K562 (cell line): Measurements from ENCODE around the gene ING1. TPM values are rescaled to one million over a fixed set of nuclear protein-coding genes. Genes with fewer than 3 reads are reported as not detected.

Source experiments
- ATAC-seq: fragments of 200-7000 bp; cut with Tn5 transposase; 3 replicates; pipeline ENCODE4 v1.9.1; 2020; ENCODE audit warnings: moderate library complexity
- BruUV-seq: library from RNA; stranded (reverse); fragments of 400-500 nt; replicated peaks from 2 replicates; lab custom pipeline; 2021; lab: Mats Ljungman, UMichigan
- CTCF ChIA-PET: fragments of 300-600 bp; formaldehyde crosslinking; extraction: SDS; loops from one replicate; lab custom pipeline; 2021; ENCODE audit warnings: low intra/inter-chr PET ratio; lab: Yijun Ruan, JAX
- POLR2A ChIA-PET: fragments of 300-600, 350-650 bp; sonication (Branson Sonifier 250); formaldehyde crosslinking; extraction: SDS; loops from one replicate; lab custom pipeline; 2021; ENCODE audit warnings: antibody characterized with exemption, inconsistent platforms; lab: Yijun Ruan, JAX
- DNase-seq, 4 experiments: peaks; one replicate each; pipeline versions ENCODE4 v3.0.0 to v3.0.0-alpha.2; 2011 to 2018; ENCODE audit warnings: low spot score in 3 of 4, mixed read lengths in 3 of 4; ENCODE audit errors: extremely low read depth in 1 of 4
- FAIRE-seq: peaks from 2 replicates; lab custom pipeline; 2011; peaks lifted over from hg19 to GRCh38; lab: Jason Lieb, UNC
- H2AFZ ChIP-seq: 2 replicates; pipeline ENCODE4 v1.6.0; 2011; ENCODE audit warnings: low read depth, low read length, control low read depth, inconsistent platforms
- H3K27ac ChIP-seq: fragments of 200-600 bp; 3 replicates; pipeline ENCODE4 v1.8.0; 2011; ENCODE audit warnings: low read depth, mild to moderate bottlenecking, control low read depth, inconsistent platforms, low read length, moderate library complexity, mixed read lengths; ENCODE audit errors: extremely low read depth
- H3K27me3 ChIP-seq, 2 experiments: fragments of 300-600 bp in 1 of 2; 2 replicates in 1 of 2; 3 replicates in 1 of 2; pipeline versions ENCODE4 v1.6.0 to v1.8.0; 2011; ENCODE audit warnings: inconsistent platforms in 2 of 2, low read length in 2 of 2, mild to moderate bottlenecking in 1 of 2, mixed read lengths in 1 of 2, moderate library complexity in 1 of 2; ENCODE audit not compliant: control insufficient read depth in 2 of 2, insufficient read depth in 2 of 2
- H3K36me3 ChIP-seq: fragments of 300-600 bp; 3 replicates; pipeline ENCODE4 v1.8.0; 2011; ENCODE audit warnings: mild to moderate bottlenecking, low read length, inconsistent platforms; ENCODE audit not compliant: control insufficient read depth, insufficient read depth
- H3K4me1 ChIP-seq, 2 experiments: fragments of 200-600 bp in 1 of 2; replicated peaks in 1 of 2; 2 replicates in 1 of 2; 3 replicates in 1 of 2; pipeline versions ENCODE4 v1.5.1 to v1.8.0; 2011; ENCODE audit warnings: inconsistent platforms in 2 of 2, low read length in 2 of 2, mild to moderate bottlenecking in 1 of 2, mixed read lengths in 1 of 2, moderate library complexity in 1 of 2; ENCODE audit not compliant: control insufficient read depth in 2 of 2, insufficient read depth in 2 of 2
- H3K4me2 ChIP-seq: 2 replicates; pipeline ENCODE4 v1.6.1; 2011; ENCODE audit warnings: low read length, control low read depth, inconsistent platforms, mixed read lengths; ENCODE audit not compliant: insufficient read depth
- H3K4me3 ChIP-seq: fragments of 200-600 bp; sonication (generic), shearing (Covaris generic); 2 replicates; pipeline ENCODE4 v1.5.1; 2016; ENCODE audit warnings: control low read depth, inconsistent platforms
- H3K79me2 ChIP-seq: fragments of 200-600 bp; 3 replicates; pipeline ENCODE4 v1.8.0; 2011; ENCODE audit warnings: low read length, inconsistent platforms; ENCODE audit not compliant: control insufficient read depth, insufficient read depth
- H3K9ac ChIP-seq, 2 experiments: 2 replicates each; pipeline versions ENCODE4 v1.6.0 to v1.6.1; 2011; ENCODE audit warnings: low read depth in 2 of 2, low read length in 2 of 2, control low read depth in 1 of 2, inconsistent platforms in 1 of 2, mild to moderate bottlenecking in 1 of 2, mixed read lengths in 1 of 2; ENCODE audit not compliant: insufficient read depth in 1 of 2
- H3K9me1 ChIP-seq: one replicate; pipeline ENCODE4 v1.6.0; 2011; ENCODE audit warnings: inconsistent platforms, mild to moderate bottlenecking, low read length, moderate library complexity; ENCODE audit not compliant: control insufficient read depth, insufficient read depth
- H3K9me3 ChIP-seq: replicated peaks from 2 replicates; pipeline ENCODE4 v1.5.1; 2011; ENCODE audit warnings: low read depth, low read length, inconsistent platforms; ENCODE audit not compliant: control insufficient read depth, insufficient read depth
- H4K20me1 ChIP-seq: replicated peaks from 2 replicates; pipeline ENCODE4 v1.6.1; 2011; ENCODE audit warnings: low read length, inconsistent platforms, mixed read lengths; ENCODE audit not compliant: control insufficient read depth, insufficient read depth
- ATF1 ChIP-seq, 2 experiments: fragments of 450-650 bp in 1 of 2; IDR thresholded peaks; 2 replicates each; pipeline ENCODE4 v1.6.1; 2016; ENCODE audit warnings: missing compliant biosample characterization in 1 of 2, missing genetic modification characterization in 1 of 2
- CEBPG ChIP-seq, 3 experiments: fragments of 200-800 bp in 1 of 3; sonication (Bioruptor generic) in 1 of 3; sonication (generic) in 1 of 3; formaldehyde crosslinking in 1 of 3; IDR thresholded peaks in 2 of 3; conservative IDR thresholded peaks in 1 of 3; 2 replicates each; pipeline versions ENCODE4 v1.6.1 to v1.8.0; 2016 to 2022; ENCODE audit warnings: missing compliant biosample characterization in 2 of 3, missing genetic modification characterization in 2 of 3, mild to moderate bottlenecking in 1 of 3, missing genetic modification reagents in 1 of 3
- ETV1 ChIP-seq: fragments of 450-650 bp; conservative IDR thresholded peaks from 2 replicates; pipeline ENCODE4 v1.6.1; 2016; ENCODE audit warnings: missing genetic modification characterization, control low read depth, low read depth, missing compliant biosample characterization
- GATAD2A ChIP-seq: fragments of 450-650 bp; IDR thresholded peaks from 2 replicates; pipeline ENCODE4 v1.6.1; 2017
- GATAD2B ChIP-seq: fragments of 450-650 bp; IDR thresholded peaks from 2 replicates; pipeline ENCODE4 v1.6.1; 2017; ENCODE audit warnings: mild to moderate bottlenecking, borderline replicate concordance
- HDAC1 ChIP-seq, 2 experiments: fragments of 450-650 bp; IDR thresholded peaks; 2 replicates each; pipeline ENCODE4 v1.6.1; 2016 to 2017; ENCODE audit warnings: inconsistent platforms in 1 of 2, mild to moderate bottlenecking in 1 of 2, moderate library complexity in 1 of 2
- KLF6 ChIP-seq: fragments of 250-450 bp; sonication (Bioruptor Pico); IDR thresholded peaks from 2 replicates; pipeline ENCODE4 v1.4.0; 2020; ENCODE audit warnings: mild to moderate bottlenecking, moderate library complexity, borderline replicate concordance
- MAFK ChIP-seq: IDR thresholded peaks from 2 replicates; pipeline ENCODE4 v1.6.1; 2011; ENCODE audit warnings: low read length, improper control_type of control experiment
- MEF2A ChIP-seq: IDR thresholded peaks from 2 replicates; pipeline ENCODE4 v1.6.1; 2011; ENCODE audit warnings: low read depth, mild to moderate bottlenecking, low read length, moderate library complexity; ENCODE audit not compliant: control insufficient read depth
- NEUROD1 ChIP-seq: fragments of 150-350 bp; IDR thresholded peaks from 2 replicates; pipeline ENCODE4 v1.6.1; 2014; ENCODE audit warnings: borderline replicate concordance, low read length, low read depth; ENCODE audit not compliant: partially characterized antibody
- NONO ChIP-seq, 2 experiments: fragments of 200-400 bp in 1 of 2; fragments of 450-650 bp in 1 of 2; formaldehyde crosslinking in 1 of 2; IDR thresholded peaks; 2 replicates each; pipeline ENCODE4 v1.6.1; 2017; ENCODE audit warnings: low read depth in 2 of 2, mild to moderate bottlenecking in 2 of 2, moderate library complexity in 2 of 2, low read length in 1 of 2
- RB1 ChIP-seq: fragments of 450-650 bp; IDR thresholded peaks from 2 replicates; pipeline ENCODE4 v1.6.1; 2017; ENCODE audit warnings: low read depth, mild to moderate bottlenecking
- RHOXF2B ChIP-seq: fragments of 250-450 bp; sonication (Bioruptor Pico); conservative IDR thresholded peaks from 2 replicates; pipeline ENCODE4 v1.5.1; 2021
- SUPT5H ChIP-seq: fragments of 450-650 bp; IDR thresholded peaks from 2 replicates; pipeline ENCODE4 v1.6.1; 2016
- TAF1 ChIP-seq: IDR thresholded peaks from 2 replicates; pipeline ENCODE4 v1.6.1; 2011; ENCODE audit warnings: mild to moderate bottlenecking, low read length, moderate library complexity; ENCODE audit not compliant: insufficient read depth, control insufficient read depth, severe bottlenecking; ENCODE audit errors: extremely low read depth
- TAL1 ChIP-seq: fragments of 450-650 bp; IDR thresholded peaks from 2 replicates; pipeline ENCODE4 v1.6.1; 2016; ENCODE audit warnings: mild to moderate bottlenecking
- ZBTB7A ChIP-seq: IDR thresholded peaks from 2 replicates; pipeline ENCODE4 v1.6.1; 2011; ENCODE audit warnings: low read depth, mild to moderate bottlenecking, low read length, moderate library complexity, borderline replicate concordance; ENCODE audit not compliant: control insufficient read depth
- ZNF175 ChIP-seq: fragments of 200-800 bp; sonication (Bioruptor generic); IDR thresholded peaks from 2 replicates; pipeline ENCODE4 v1.6.1; 2016; ENCODE audit warnings: low read depth, mild to moderate bottlenecking, missing genetic modification characterization, missing compliant biosample characterization
- ZNF57 ChIP-seq: fragments of 450-650 bp; formaldehyde crosslinking; IDR thresholded peaks from 2 replicates; pipeline ENCODE4 v1.4.0; 2020; ENCODE audit warnings: mild to moderate bottlenecking, moderate library complexity
- WGBS: fragments of 100-300 bp; shearing (Covaris generic); methylation state at CpG from one replicate; pipeline ENCODE4 v1.1.6; 2016; ENCODE audit warnings: low coverage, mixed read lengths; ENCODE audit not compliant: insufficient coverage; ENCODE audit errors: missing lambda C conversion rate; 5-methylcytosine and 5-hydroxymethylcytosine counted together
- in situ Hi-C: fragments of 300-500 bp; cut with MboI; formaldehyde crosslinking; loops from 4 replicates; pipeline ENCODE4 v1.15.0; 2018; ENCODE audit warnings: inconsistent platforms, mixed read lengths
- intact Hi-C: fragments of 100-400 bp; cut with micrococcal nuclease; formaldehyde crosslinking; loops from 2 replicates; pipeline ENCODE4 v1.14.2; 2022
- polyA plus RNA-seq, 8 experiments: library from polyadenylated mRNA; depleted of rRNA in 4 of 8; stranded (reverse) in 5 of 8; unstranded in 3 of 8; fragments of >200 nt; fragmentation: Nextera tagmentation in 2 of 8; fragmentation: Illumina TruSeq in 1 of 8; extraction: Ambion mirVana in 2 of 8; extraction: Trizol in 1 of 8; gene quantifications; 2 replicates each; pipeline versions ENCODE4 v1.2.1 to v1.2.3, GENCODE V29; 2011 to 2014; ENCODE audit warnings: inconsistent platforms in 1 of 8, missing spikeins in 1 of 8
- total RNA-seq, 7 experiments: library from RNA; depleted of rRNA in 6 of 7; stranded (reverse); fragments of >200 nt in 6 of 7; fragmentation: Illumina TruSeq in 2 of 7; extraction: Trizol in 2 of 7; gene quantifications; 2 replicates each; pipeline versions ENCODE4 v1.2.1 to v1.2.3, GENCODE V29; 2011 to 2021; ENCODE audit warnings: low replicate concordance in 1 of 7
- TF ChIP-seq, protein P1 (sequence below): fragments of 450-650 bp; IDR thresholded peaks from one replicate; pipeline ENCODE4 v1.6.1; 2018; ENCODE audit warnings: mild to moderate bottlenecking, moderate library complexity; ENCODE audit not compliant: partially characterized antibody

The ING1 gene
- total and polyA plus RNA-seq, 9 of the 15 experiments (the other 6 are each of a cell fraction or from before 2014, with no cell fraction given) = 1.0 to 20.1 (median 8.2) TPM

DNA sequence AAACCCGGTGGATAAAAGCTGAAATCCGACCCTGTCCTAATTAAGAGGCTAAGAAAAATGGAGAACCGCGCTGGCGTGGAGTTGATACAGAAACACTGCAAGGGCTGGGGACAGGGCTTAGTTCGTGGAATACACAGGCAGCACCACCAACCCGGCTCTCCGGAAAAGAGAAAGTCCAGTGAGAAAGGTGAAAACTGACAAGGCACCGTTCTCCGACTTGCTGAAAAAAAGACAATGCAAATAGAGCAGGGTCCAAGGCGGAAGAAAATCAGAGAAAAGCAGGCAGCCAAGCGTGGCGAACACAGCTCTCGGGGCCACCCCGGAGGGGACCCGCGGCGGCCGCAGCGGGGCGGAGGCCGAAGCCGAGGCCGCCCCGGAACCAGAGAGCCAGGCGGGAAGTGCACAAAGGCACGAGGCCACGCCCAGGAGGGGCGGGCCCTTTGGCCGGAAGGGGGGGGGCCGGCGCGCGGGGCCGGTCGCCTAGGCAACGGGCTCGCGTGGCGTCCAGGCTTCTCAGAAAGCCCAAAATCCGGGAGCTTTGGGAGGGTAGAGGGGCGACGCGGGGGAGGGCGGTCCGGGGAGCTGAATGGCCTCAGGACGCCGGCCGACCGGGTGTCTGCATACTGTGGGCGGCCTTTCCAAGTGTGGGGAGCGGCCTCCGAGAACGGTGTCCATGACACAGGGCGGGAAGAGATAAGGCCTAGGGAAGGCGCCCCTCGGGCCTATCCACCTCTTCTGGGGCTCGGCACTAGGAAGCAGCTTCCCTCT lies 1.2 kb upstream of the ING1 start:
- H3K9me3 ChIP-seq = no peaks in the 10 kb centered on the region
- CTCF ChIA-PET = no interaction called here
- no TSS peak for BruUV-seq
- H3K79me2 ChIP-seq = peaks cover 42% of the 10 kb centered on the region
- ATAC-seq (peak; percentile 63), DNase-seq (peak; percentile 76 to 90 (median 84)), FAIRE-seq (peak; percentile 62)
- in situ Hi-C loops = no loop called here
- H3K4me2 ChIP-seq = peak overlapping the region; percentile 87
- H3K27me3 ChIP-seq = no peaks in the 10 kb centered on the region
- H3K27ac ChIP-seq = peak overlapping the region; percentile 94
- intact Hi-C loops = loop anchor here (2.0 to 10.0 kb wide), 4 partner anchors 103 to 257 kb away; partner anchors contain the start of gene ANKRD10
- peaks cover 6% of the 10 kb centered on the region; the same call in 1 of the 2 replicates for H4K20me1 ChIP-seq
- H3K36me3 ChIP-seq = no peaks in the 10 kb centered on the region
- H3K9ac ChIP-seq = peak overlapping the region; percentile 92 to 97
- H3K9me1 ChIP-seq = no peaks in the 10 kb centered on the region
- H2AFZ ChIP-seq = peak overlapping the region; percentile 89
- POLR2A ChIA-PET = interaction anchor here (0.6 to 1.2 kb wide), 7 partner anchors 8 to 692 kb away, joined by 3 to 5 read pairs (median 3); no protein-coding TSS in a partner anchor
- peak overlapping the region; percentile 86 for H3K4me3 ChIP-seq
- peaks cover 0 to 18% of the 10 kb centered on the region in 2 experiments; a peak in 2 of 5 replicates for H3K4me1 ChIP-seq
- WGBS = 0% methylated on average over 22 of the region's 58 CpGs
- TF ChIP-seq ZNF57 (no peak), RB1 (0 out of 2 replicates have a peak, but pooled peaks have one; percentile 40), GATAD2A (no peak), ATF1 (CRISPR knock-in tag; IDR thresholded peaks at IDR 0.05) (no peak), ATF1 (tag; IDR thresholded peaks at IDR 0.05) (no peak), RHOXF2B (CRISPR knock-in tag) (no peak), NEUROD1 (peak; percentile 6), TAL1 (no peak), TAF1 (peak; percentile 86), ZBTB7A (peak; percentile 46; the same call in 1 of the 2 replicates), KLF6 (no peak), MAFK (no peak), ETV1 (tag) (peak; percentile 34; the same call in 1 of the 2 replicates), SUPT5H (peak; percentile 87), CEBPG (CRISPR knock-in tag; IDR thresholded peaks at IDR 0.05) (no peak), CEBPG (tag; conservative IDR thresholded peaks at IDR 0.05 in 1 of 2, IDR thresholded peaks at IDR 0.05 in 1 of 2) (no peak), MEF2A (no peak), NONO (IDR thresholded peaks at IDR 0.05; ENCODE audit: low read depth in 2 of 2, low read length in 1 of 2) (peak in 1 of 2 experiments; percentile 29; a peak in 1 of 4 replicates), ZNF175 (CRISPR knock-in tag) (no peak), GATAD2B (0 out of 2 replicates have a peak, but pooled peaks have one; percentile 35), HDAC1 (IDR thresholded peaks at IDR 0.05) (peak in 1 of 2 experiments; percentile 82; a peak in 2 of 4 replicates)
- TF ChIP-seq, protein P1, sequence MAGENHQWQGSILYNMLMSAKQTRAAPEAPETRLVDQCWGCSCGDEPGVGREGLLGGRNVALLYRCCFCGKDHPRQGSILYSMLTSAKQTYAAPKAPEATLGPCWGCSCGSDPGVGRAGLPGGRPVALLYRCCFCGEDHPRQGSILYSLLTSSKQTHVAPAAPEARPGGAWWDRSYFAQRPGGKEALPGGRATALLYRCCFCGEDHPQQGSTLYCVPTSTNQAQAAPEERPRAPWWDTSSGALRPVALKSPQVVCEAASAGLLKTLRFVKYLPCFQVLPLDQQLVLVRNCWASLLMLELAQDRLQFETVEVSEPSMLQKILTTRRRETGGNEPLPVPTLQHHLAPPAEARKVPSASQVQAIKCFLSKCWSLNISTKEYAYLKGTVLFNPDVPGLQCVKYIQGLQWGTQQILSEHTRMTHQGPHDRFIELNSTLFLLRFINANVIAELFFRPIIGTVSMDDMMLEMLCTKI = no peak
